GM10248 (cell line): ENCODE data around the gene OSBP.
"Not testable (repeated sequence)": the region's sequence is repeated elsewhere in the genome, so short reads cannot be mapped to it uniquely, and the experiment has no call there.

ENCODE experiments used
- CTCF ChIA-PET: fragments of 300-600 bp; sonication (Branson Sonifier 250); formaldehyde crosslinking; extraction: SDS; loops from one replicate; lab custom pipeline; 2021; ENCODE audit warnings: antibody characterized with exemption; lab: Yijun Ruan, JAX
- POLR2A ChIA-PET: fragments of 350-650 bp; sonication (Branson Sonifier 250); formaldehyde crosslinking; extraction: SDS; loops from one replicate; lab custom pipeline; 2020; ENCODE audit warnings: antibody characterized with exemption; lab: Yijun Ruan, JAX
- DNase-seq: peaks from one replicate; pipeline ENCODE4 v3.0.0; 2012; ENCODE audit errors: extremely low spot score
- CTCF ChIP-seq: IDR thresholded peaks from 2 replicates; pipeline ENCODE4 v1.5.1; 2012; ENCODE audit warnings: mild to moderate bottlenecking, low read depth; ENCODE audit errors: extremely low read depth, missing control alignments, control extremely low read depth

Gene OSBP

GRCh38 chr11:59545179-59546020 lies 70.2 kb downstream of the OSBP start:
- ChIA-PET CTCF (no interaction called here), POLR2A (no interaction called here)
- no peak for TF ChIP-seq CTCF
- DNase-seq, result no peak

- no peak for DNase-seq
- ChIA-PET POLR2A (no interaction called here), CTCF (no interaction called here)
- no peak for TF ChIP-seq CTCF
Observed at GRCh38 chr11:59544869-59545178, 70.8 kb downstream of the OSBP start.

- DNase-seq, POLR2A ChIA-PET, CTCF ChIA-PET: not testable (repeated sequence)
Observed at GRCh38 chr11:59543713-59544112, 71.9 kb downstream of the OSBP start.

- POLR2A ChIA-PET, result no interaction called here
- CTCF ChIA-PET, result interaction anchor here (1.8 kb wide), 1 partner anchor 138 kb away, joined by 7 read pairs; no protein-coding TSS in a partner anchor
- TF ChIP-seq CTCF, result no peak
- DNase-seq, result no peak
Observed at GRCh38 chr11:59542142-59542810, 73.3 kb downstream of the OSBP start.

DNA sequence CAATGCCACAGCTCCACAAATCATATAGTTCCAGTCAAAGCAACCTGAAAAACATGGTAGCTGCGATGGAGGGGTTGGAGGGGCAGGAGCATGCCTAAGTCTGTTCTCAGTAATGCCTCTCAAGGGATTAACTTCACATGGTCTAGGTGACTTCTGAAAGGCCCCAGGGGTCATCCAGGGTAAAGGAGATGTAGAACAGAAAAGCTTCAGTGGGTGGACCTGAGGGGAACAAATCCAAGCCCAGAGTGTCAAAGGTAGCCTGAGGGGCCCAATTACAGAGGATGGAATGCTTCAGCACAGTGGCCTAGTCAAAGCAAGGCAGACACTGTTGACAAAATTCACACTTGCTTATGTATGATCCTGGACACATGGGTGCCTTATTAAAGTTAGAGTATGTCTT lies 80.9 kb downstream of the OSBP start:
- TF ChIP-seq CTCF, result no peak
- no peak for DNase-seq
- CTCF ChIA-PET, result interaction anchor here (3.2 kb wide), 1 partner anchor 145 kb away, joined by 15 read pairs; no protein-coding TSS in a partner anchor
- POLR2A ChIA-PET, result no interaction called here

GRCh38 chr11:59532620-59533019 lies 83.0 kb downstream of the OSBP start:
- ChIA-PET CTCF (interaction anchor here (0.7 to 3.2 kb wide), 4 partner anchors 33 to 160 kb away, joined by 3 to 15 read pairs (median 3); no protein-coding TSS in a partner anchor), POLR2A (no interaction called here)
- TF ChIP-seq CTCF, result no peak
- DNase-seq, result no peak

GRCh38 chr11:59528711-59529110 lies 86.9 kb downstream of the OSBP start:
- CTCF ChIA-PET, result interaction anchor here (1.4 to 1.6 kb wide), 2 partner anchors 8 to 20 kb away, joined by 4 to 8 read pairs; no protein-coding TSS in a partner anchor
- POLR2A ChIA-PET, result no interaction called here
- no peak for DNase-seq
- TF ChIP-seq CTCF, result no peak
